ENCODE measurements around the gene ABCC6. TPM values are rescaled to one million over a fixed set of nuclear protein-coding genes. Genes with fewer than 3 reads are reported as not detected.
"Not testable (repeated sequence)": the region's sequence is repeated elsewhere in the genome, so short reads cannot be mapped to it uniquely, and the experiment has no call there.

ABCC6 gene
- 10 to 100 TPM in 1 of 3 donors, 1 to 10 TPM in 2; 9.0 to 17.0 (median 9.2) TPM for polyA plus RNA-seq

DNA sequence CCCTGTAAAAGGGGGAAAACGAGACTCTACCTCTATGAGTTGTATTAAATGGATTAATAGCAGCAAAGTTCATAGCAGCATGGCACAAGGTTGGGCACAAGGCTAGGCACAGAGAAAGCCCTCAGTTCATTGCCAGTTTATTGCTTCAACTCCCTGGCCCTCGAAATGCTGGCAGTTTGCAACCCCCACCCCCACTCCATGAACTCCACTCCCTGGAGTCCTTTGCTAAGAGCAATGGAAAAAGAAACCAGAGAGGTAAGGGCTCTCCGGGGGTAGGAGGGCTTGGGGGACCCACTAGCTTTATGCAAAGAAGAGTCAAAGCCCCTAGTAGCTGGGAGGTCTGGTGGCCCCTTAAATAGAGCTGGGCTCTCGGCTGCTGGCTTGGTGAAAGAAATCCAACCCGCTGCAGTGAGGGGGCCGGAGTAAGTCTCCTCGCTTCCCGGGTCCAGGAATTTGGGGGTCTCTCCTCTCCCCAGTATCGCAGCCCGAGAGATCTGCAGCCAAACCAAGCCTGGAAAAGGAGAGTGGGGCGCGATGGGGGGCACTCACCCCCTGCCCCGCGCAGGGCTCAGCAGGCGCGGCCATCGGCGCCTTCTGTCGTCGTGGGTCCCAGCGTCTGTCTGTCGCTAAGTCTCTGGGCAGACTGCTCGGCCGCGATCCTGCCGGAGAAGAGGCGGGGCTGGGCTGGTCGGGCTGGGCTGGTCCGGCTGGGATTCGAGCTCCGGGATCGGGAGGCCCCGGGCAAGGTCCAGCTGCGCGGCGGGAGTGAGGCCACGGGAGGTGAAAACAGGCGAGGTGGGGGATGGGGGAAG is at the start of gene ABCC6:
Gene ABCC6 (minus strand): TSS at position 645 of the 812 bp plus-strand sequence. CDS start 60 bp downstream, at position 585.
- 5 to 29% (median 5%) methylated on average over 2 to 19 of the region's 38 CpGs for WGBS, 3 donors
- not testable (repeated sequence) for H3K27ac ChIP-seq (ENCODE audit: low read depth, low read length)

DNA sequence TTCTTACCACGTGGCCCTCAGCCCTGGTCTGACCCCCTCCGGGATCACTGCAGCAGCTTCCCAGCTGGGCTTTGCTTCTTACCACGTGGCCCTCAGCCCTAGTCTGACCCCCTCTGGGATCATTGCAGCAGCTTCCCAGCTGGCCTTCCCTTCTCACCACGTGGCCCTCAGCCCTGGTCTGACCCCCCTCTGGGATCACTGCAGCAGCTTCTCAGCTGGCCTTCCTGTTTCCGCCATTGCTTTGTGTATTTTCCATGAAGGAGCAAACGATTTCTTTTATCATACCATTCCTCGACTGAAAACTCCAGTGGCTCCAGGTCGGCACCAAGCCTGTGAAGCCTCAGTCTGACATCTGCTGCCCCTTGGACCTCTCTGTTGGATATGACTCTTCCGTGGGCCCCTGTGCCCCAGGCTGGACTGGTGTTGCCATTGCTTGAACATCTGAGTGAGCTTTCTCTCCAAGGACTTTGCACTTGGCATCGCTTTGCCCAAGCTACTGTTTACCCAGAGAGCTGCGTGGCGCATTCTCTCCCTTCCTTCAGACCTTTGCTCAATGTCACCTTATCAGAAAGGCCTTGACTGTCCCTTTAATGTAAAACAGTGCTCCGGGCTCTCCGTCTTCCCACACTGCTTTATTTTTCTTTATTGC is 49.4 kb upstream of the ABCC6 start:
- 33 to 72% (median 59%) methylated on average over 4 of the region's 14 CpGs for WGBS, 3 donors
- not testable (repeated sequence) for H3K27ac ChIP-seq (ENCODE audit: low read depth, low read length)

DNA sequence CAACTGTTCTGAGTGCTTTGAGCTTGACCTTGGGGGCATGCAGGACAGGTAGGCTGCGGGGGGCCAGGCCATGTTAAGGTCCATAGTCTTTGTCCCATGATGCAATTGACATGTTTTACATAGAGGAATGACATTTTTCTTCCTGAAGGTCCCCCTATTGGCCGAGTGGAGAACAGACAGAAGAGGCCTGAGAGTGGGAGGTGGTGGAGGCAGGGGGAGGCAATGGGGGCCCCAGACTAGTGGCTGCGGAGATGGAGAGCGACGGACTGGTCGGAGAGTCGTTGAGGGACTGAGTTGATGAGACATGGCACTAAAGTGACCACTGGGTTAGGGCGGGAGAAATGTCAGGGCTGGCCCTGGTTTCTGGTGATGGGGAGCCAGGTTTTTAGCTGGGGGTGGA is 48.4 kb upstream of the ABCC6 start:
- no CpG with 5 or more reads among the region's 8 CpGs for WGBS, 3 donors

DNA sequence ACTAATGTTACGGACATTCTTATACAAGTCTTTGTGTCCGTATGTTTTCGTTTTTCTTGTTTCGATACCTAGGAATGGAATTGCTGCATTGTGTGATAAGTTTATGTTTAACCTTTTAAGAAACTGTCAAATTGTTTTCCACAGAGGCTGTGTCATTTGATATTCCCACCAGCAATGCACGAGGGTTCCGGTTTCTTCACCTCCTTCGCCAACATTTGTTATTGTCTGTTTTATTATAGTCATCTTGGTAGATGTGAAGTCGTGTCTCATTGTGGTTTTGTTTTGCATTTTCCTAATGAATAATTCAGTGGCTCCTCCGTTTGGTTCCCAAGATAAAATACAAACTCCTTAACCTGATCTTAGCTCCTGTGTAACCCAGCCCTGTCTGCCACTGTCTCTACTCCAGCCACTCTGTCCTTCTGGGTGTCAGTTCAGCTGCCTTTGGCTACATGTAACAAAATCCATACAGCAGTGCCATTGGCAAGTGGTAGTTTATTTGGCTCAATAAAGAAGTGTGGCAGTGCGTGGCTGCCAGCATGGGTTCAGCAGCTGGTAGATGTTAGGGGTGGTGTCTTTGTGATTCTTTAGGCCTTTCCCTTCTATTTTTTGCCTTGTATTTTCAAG is 45.0 kb upstream of the ABCC6 start:
- 96 to 97% (median 97%) methylated on average over 8 to 9 of the region's 10 CpGs for WGBS, 3 donors
- not testable (repeated sequence) for H3K27ac ChIP-seq (ENCODE audit: low read depth, low read length)

More for the DNA sequence above, 48.4 kb upstream of the ABCC6 start:
- H3K27ac ChIP-seq (ENCODE audit: low read depth, low read length) = not testable (repeated sequence)

DNA sequence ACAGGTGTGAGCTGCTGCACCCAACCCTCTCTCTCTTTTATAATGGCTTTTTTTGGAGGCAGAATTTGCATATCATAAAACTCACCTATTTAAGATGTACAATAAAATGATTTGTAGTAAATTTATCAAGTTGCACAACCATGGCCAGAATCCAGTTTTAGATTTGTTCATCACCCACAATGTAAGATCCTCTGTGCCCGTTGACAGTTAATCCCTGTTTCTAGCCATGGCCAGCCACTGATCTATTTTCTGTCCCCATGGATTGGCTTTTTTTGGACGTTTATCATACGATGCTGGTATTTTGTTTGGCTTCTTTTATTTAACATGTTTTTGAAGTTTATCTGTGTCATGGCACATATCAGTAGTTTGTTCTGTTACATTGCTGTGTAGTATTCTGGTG is 44.4 kb upstream of the ABCC6 start:
- no CpG with 5 or more reads among the region's 3 CpGs for WGBS, 3 donors

DNA sequence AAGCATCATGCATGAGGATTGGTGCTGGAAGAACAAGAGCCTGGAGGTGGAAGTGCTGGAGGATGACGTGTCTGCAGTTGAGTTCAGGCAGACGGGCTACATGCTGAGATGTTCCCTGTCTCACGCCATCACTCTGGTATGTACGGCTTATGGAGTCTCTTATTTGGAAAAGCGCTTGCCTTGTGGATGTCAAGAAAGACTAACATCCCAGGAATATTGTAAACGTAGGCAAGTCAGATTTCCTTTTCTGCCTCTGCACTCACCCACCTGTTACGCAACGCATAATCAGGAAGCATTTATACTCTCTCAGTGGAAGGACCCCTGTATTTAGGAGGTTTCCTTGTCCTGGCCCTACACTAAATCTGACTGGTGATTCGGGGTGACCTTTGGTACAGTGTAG is 41.8 kb upstream of the ABCC6 start:
- H3K27ac ChIP-seq (ENCODE audit: low read depth, low read length) = not testable (repeated sequence)
- 77 to 90% (median 81%) methylated on average over 6 to 7 of the region's 9 CpGs for WGBS, 3 donors

More for the DNA sequence above, 44.4 kb upstream of the ABCC6 start:
- not testable (repeated sequence) for H3K27ac ChIP-seq (ENCODE audit: low read depth, low read length)

DNA sequence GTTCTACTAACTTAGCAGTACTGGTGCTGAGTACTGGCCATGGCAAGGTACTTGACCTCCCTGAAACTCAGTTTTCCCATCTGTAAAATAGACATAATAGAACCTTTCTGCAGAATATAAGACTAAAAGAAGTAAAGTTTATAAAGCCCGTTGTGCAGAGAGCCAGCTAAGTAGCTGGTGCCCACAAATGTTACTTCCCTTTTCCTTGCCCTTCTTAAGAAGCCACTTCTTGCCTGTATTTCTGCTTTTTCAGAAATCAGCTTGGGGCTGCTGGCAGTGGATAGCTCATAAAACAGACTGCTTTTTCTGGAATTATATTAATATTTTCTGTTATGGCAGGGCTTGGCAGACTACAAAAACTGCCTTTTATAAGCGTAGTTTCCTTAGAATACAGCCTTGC is 40.7 kb upstream of the ABCC6 start:
- WGBS, 3 donors = 55 to 56% methylated on average over 1 of the region's 2 CpGs; no CpG with 5 or more reads in 1 of the 3 donors

DNA sequence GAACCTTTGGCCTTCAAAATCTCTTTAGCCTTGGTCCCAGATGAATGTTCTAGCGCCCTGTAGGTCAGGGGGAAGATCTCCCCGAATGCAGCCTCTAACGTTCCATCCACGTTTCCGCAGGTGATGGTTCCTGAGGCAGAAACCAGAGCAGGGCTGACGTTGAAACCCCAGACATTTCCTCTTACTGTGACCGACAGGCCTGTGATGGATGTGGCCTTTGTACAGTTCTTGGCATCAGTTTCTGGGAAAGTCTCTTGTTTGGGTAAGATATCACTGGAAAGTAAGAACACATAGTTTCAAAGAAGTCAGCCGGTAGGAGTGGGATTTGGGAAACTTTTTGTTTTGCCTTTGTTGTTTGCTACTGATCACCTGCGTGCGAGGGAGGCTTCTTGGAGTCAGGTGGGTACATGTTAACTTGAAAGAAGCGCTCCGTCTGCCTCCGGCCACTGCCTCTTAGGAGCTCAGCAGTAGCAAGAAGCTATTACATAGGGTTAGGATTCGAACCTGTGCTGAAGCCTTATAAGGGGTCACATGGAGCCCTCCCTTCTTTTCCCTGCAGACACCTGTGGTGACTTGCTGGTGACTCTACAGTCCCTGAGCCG is 39.8 kb upstream of the ABCC6 start:
- not testable (repeated sequence) for H3K27ac ChIP-seq (ENCODE audit: low read depth, low read length)
- WGBS, 3 donors = 44 to 77% (median 67%) methylated on average over 8 to 13 of the region's 15 CpGs

More for the DNA sequence above, 40.7 kb upstream of the ABCC6 start:
- not testable (repeated sequence) for H3K27ac ChIP-seq (ENCODE audit: low read depth, low read length)

DNA sequence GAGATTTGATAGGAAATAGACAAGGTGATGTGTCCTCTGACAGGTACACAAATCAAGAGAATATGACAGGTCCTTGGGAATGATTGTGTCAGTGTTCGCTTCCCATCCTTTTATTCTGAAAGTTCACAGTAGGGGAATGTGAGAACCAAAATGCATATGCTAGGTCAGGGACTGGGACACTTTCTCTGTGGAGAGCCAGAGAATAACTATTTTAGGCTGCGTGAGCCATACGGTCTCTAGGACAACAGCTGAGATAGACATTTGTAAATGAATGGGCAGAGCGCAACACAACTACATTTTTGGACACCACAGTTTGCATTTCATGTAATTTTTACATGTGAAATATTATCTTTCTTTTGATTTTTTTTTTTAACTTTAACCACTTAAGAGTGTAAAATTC is 36.7 kb upstream of the ABCC6 start:
- H3K27ac ChIP-seq (ENCODE audit: low read depth, low read length) = not testable (repeated sequence)
- WGBS, 3 donors = no CpG with 5 or more reads among the region's 4 CpGs

DNA sequence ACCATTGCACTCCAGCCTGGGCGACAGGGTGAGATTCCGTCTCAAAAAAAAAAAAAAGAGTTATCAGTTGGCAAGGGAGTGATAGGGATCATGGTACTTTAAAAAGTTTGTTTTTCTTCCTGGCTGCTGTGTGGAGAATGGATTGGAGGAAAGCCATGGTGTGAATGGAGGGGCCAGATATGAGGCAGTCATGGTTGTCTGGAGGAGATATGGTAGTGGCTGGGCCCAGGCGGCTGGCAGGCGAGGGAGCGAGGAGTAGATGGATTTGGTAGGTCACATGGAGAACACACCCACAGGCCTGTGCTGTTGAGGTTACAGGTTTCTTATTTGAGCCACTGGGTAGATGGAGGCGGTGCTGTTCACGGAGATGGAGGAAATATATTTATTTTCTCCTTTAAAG is 35.5 kb upstream of the ABCC6 start:
- 48 to 94% (median 77%) methylated on average over 5 to 7 of the region's 7 CpGs for WGBS, 3 donors
- H3K27ac ChIP-seq (ENCODE audit: low read depth, low read length) = not testable (repeated sequence)

DNA sequence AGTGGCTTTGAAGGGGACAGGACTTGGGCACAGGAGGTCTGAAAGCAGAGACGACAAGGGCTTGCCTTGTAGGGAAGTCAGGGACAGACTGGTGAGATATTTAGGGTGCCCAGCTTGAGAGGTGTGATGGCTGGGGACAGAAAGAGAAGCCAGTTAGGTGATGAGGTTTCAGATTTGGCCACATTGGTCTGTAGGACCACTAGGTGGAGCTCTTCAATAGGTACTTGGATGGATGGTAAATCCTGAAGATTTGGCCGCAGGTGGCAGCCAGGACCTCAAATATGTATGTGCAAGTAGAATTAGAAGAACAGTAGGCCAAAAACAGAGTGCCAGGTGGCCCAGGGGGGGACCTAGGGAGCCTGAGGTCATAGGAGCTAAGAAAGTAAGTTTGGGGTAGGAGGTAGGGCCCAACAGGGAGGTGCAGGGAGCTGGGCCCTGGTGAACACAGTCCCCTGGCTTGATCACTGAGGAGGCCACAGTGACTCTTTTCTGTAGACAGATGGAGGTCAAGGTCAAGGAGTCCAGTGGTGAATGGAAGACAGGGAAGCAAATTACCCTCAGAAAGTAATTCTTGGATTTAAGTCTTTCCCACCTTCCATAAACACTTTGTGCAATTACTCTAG is 34.1 kb upstream of the ABCC6 start:
- not testable (repeated sequence) for H3K27ac ChIP-seq (ENCODE audit: low read depth, low read length)
- 45% methylated on average over 1 of the region's 2 CpGs; no CpG with 5 or more reads in 2 of the 3 donors for WGBS, 3 donors

DNA sequence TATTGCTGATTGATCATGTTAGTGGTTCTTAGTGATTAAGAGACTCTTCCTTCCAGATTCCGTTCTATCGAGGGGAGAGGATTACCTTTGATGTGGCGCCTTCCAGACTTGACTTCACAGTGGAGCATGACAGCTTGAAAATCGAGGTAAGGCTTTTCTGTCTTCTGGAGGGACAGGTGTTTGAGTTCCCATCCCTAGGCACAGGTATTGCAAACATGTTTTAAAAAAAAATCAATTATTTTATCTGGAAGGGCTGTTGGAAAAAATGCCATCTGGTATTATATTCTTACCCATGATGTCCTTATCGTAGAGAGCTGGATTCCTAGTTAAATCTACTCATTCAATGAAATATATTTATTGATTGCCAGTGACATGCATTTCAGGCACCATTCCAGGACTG is 29.1 kb upstream of the ABCC6 start:
- no CpG with 5 or more reads among the region's 5 CpGs for WGBS, 3 donors
- H3K27ac ChIP-seq (ENCODE audit: low read depth, low read length) = not testable (repeated sequence)

DNA sequence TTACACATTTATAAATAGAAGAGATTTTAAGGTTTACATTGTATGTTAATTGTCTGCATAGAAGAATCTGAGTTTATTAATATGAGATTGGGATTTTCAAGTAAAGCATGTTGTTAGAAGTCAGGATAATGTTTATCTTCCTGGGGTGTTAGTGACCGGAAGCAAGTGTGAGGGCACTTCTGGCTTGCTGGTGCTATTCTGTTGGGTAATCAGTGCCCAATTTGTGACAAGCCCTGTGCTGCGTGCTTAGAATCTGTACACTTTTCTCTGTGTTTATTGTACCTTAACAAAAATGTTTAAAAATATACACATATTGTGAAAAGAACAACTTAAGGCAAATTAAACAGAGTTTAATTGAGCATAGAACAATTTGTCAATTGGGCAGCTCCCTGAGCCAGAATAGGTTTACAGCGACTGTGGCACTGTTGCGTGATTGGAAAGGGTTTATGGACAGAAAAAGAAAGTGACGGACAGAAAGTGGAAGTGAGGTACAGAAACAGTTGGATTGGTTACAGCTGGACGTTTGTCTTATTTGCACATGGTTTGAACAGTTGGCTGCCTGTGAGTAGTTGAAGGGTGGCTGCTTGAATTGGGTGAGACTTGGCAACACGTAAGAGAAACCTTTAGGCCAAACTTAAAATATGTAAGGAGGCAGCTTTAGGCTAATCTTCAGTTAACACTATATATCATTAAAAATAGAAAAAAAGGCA is 26.5 kb upstream of the ABCC6 start:
- 33 to 67% (median 61%) methylated on average over 3 of the region's 7 CpGs for WGBS, 3 donors
- H3K27ac ChIP-seq (ENCODE audit: low read depth, low read length) = not testable (repeated sequence)

DNA sequence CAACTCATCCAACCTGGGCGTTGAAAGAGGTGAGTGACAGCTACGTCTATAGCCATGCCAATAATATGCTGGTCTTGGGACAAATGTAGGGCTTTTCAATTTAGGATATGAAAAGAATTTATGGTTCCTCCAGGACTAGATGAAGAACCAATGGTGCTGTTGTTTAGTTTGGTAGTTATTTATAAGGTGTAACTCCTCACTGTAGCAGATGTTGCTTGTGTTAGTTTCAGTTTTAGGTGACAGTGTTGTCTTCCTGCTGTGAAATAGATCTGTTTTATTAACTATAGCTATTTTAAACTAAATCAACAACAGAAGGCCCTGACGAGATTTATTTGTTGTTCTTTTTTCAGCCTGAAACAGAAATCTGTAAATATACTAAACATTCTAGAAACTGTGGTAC is 24.1 kb upstream of the ABCC6 start:
- WGBS, 3 donors = no CpG with 5 or more reads among the region's 3 CpGs
- H3K27ac ChIP-seq (ENCODE audit: low read depth, low read length) = not testable (repeated sequence)

DNA sequence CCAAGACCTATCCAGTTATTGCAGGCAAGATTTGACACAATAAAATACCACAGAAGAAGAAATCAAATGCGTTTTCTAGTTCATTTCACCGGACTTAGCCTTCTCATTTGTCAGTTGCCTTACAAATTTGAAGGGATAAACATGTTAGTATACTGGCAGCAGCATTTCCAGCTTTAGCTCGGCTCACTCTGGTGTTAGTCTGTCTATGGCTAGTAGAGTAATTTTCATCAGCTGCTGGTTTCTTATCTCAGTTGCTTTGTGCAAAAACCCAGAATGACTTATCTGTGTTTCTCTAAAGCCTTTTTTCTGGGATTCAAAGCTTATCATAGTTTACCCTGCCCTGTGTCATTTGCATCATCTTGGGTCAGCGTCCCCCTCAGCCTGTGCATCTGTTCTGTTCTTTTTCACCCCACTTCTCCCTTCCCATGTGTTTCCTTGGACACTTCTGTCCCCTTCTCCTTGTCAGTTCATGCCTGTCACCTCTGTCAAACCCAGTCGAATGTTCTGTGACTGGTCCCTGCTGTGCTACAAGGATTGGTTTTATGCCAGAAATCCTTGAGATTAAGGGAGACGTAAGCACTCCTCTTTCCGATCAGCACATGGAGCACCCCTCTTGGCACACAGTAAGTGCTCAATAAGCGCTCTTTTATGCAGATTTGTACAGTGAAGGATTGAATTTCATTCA is 23.4 kb upstream of the ABCC6 start:
- WGBS, 3 donors = 36 to 86% (median 85%) methylated on average over 3 to 5 of the region's 8 CpGs
- H3K27ac ChIP-seq (ENCODE audit: low read depth, low read length) = not testable (repeated sequence)

DNA sequence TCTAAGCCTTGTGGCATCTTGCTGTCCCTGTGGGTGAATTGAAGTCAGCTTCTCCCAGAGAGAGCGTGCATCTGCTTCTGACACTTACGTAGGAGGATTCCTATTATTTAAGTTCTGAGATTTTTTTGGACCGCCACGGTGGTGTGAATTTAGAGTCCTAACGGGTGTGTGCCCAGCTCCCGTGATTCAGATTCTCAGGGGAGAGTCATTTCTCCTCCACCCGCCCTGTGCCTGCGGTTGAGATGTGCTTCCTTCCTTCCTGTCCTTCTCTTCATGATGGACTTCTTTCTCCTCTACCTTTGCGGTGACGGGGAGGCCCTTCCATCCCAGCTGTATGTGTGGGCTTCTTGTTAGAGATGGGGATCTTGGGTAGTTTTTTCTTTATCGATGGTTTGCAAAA is 20.6 kb upstream of the ABCC6 start:
- WGBS, 3 donors = 81 to 91% (median 82%) methylated on average over 9 to 10 of the region's 11 CpGs

DNA sequence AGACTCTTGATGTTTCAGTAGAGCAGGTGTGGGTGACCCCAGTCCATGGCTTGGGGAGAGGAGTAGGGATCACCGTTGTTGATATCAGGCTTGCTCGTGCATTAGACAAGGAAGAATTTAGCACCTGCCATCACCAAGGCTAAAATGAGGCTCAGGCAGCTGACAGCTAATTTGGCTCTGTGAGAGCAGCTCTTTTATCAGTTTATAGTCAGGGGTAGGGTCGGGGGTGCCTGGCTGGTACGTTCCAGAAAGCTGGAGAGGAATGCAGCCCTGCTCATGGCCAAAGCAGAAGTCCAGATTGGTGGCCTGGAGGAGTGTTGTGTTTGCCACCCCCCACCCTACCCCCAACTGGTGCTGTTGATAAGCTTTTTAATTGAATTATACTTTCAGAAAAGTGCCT is 17.4 kb upstream of the ABCC6 start:
- not testable (repeated sequence) for H3K27ac ChIP-seq (ENCODE audit: low read depth, low read length)
- 43 to 88% (median 84%) methylated on average over 3 to 4 of the region's 4 CpGs for WGBS, 3 donors

More for the DNA sequence above, 20.6 kb upstream of the ABCC6 start:
- not testable (repeated sequence) for H3K27ac ChIP-seq (ENCODE audit: low read depth, low read length)
